Kidney (tissue), 14 donors: ENCODE results near the gene ANKZF1. TPM values are rescaled to one million over a fixed set of nuclear protein-coding genes. Genes with fewer than 3 reads are reported as not detected.
A peak's percentile ranks its signal among the peaks of the same experiment; 100 is the strongest.

Experiments
- DNase-seq, 5 donors: peaks; one replicate each; pipeline ENCODE4 v3.0.0-alpha.2; 2013 to 2020
- FAIRE-seq: peaks from 2 replicates; lab custom pipeline; 2012; peaks lifted over from hg19 to GRCh38; lab: Jason Lieb, UNC
- H3K27ac ChIP-seq, 2 donors: one replicate each; pipeline ENCODE4 v1.7.0; 2013; ENCODE audit warnings: low read depth in 2 of 2, low read length in 2 of 2, inconsistent platforms in 1 of 2
- H3K27me3 ChIP-seq: one replicate; pipeline ENCODE4 v1.7.1; 2013; ENCODE audit warnings: low read length, inconsistent platforms; ENCODE audit not compliant: control insufficient read depth, insufficient read depth
- H3K36me3 ChIP-seq, 3 donors: one replicate each; pipeline versions ENCODE4 v1.7.0 to v1.7.1; 2013; ENCODE audit warnings: low read length in 3 of 3, control low read depth in 1 of 3, inconsistent platforms in 1 of 3; ENCODE audit not compliant: insufficient read depth in 3 of 3, control insufficient read depth in 2 of 3
- H3K4me1 ChIP-seq, 3 donors: one replicate each; pipeline versions ENCODE4 v1.7.0 to v1.7.1; 2013; ENCODE audit warnings: low read length in 3 of 3, inconsistent platforms in 1 of 3, low read depth in 1 of 3; ENCODE audit not compliant: control insufficient read depth in 2 of 3, insufficient read depth in 2 of 3
- H3K4me3 ChIP-seq, 3 donors: one replicate each; pipeline versions ENCODE4 v1.7.0 to v1.8.1; 2013; ENCODE audit warnings: low read length in 3 of 3, control low read depth in 1 of 3, inconsistent platforms in 1 of 3
- H3K9ac ChIP-seq, 3 donors: one replicate each; pipeline versions ENCODE4 v1.7.0 to v1.7.1; 2013; ENCODE audit warnings: low read length in 3 of 3, control low read depth in 1 of 3, inconsistent platforms in 1 of 3
- H3K9me3 ChIP-seq, 3 donors: one replicate each; pipeline versions ENCODE4 v1.7.0 to v1.7.1; 2013; ENCODE audit warnings: low read length in 3 of 3, control low read depth in 1 of 3, inconsistent platforms in 1 of 3; ENCODE audit not compliant: control insufficient read depth in 2 of 3, insufficient read depth in 1 of 3
- CTCF ChIP-seq: IDR thresholded peaks from 3 replicates; pipeline ENCODE4 v1.5.1; 2012; ENCODE audit warnings: mild to moderate bottlenecking, moderate library complexity, borderline replicate concordance; ENCODE audit not compliant: insufficient read depth; ENCODE audit errors: extremely low read depth
- intact Hi-C: fragments of 100-400 bp; cut with DNase I; formaldehyde crosslinking; loops from one replicate; pipeline ENCODE4 v1.11.1; 2022
- polyA plus RNA-seq: library from polyadenylated mRNA; stranded (reverse); fragments of 350-450 nt; fragmentation: Illumina TruSeq; extraction: RNeasy Lipid Tissue Mini Kit (QIAGEN cat#74804); gene quantifications from one replicate; pipeline ENCODE4 v1.2.3, GENCODE V29; 2014; ENCODE audit warnings: low read depth, low replicate concordance; ENCODE audit not compliant: insufficient read depth
- total RNA-seq: library from RNA; stranded (reverse); fragmentation: NEBNext Ultra II Directional; extraction: Animal tissue kit (Norgen Biotek cat#: 25700); gene quantifications from one replicate; pipeline ENCODE4 v1.2.1, GENCODE V29; 2021
- donor health status: control.
- donor health status: control.
- donor health status: control.
- donor health status: control.
- donor health status: control.
- donor health status: DM: yes; HTN: yes; CAD: no.
- donor health status: Normal renal cell carcinoma (clear cell type).

The ANKZF1 gene
- total and polyA plus RNA-seq, 2 donors from 2014 or later = 26.6 to 48.9 TPM

- TF ChIP-seq CTCF = no peak
- Histone ChIP-seq H3K36me3 (peaks cover 0 to 15% (median 9%) of the 10 kb centered on the region in 3 donors), H3K4me3 (no peak overlapping the region), H3K27me3 (no peaks in the 10 kb centered on the region), H3K9me3 (no peaks in the 10 kb centered on the region), H3K9ac (no peak overlapping the region), H3K4me1 (peaks cover 5 to 18% (median 13%) of the 10 kb centered on the region in 3 donors), H3K27ac (no peak overlapping the region)
- intact Hi-C loops = loop anchor here (10.0 kb wide), 1 partner anchor 118 kb away; the partner anchor contains the start of gene NHEJ1
- FAIRE-seq = no peak
- no peak for DNase-seq
These were observed 53.5 kb downstream of the ANKZF1 start for GRCh38 chr2:219282943-219283581.

- intact Hi-C loops = loop anchor here (10.0 kb wide), 1 partner anchor 120 kb away; the partner anchor contains the start of gene NHEJ1
- no peak overlapping the region for H3K27ac ChIP-seq
- DNase-seq = peak in 1 of 5 donors; percentile 37
- no peak for TF ChIP-seq CTCF
- no peaks in the 10 kb centered on the region for H3K27me3 ChIP-seq
- H3K36me3 ChIP-seq = peaks cover 0 to 15% (median 9%) of the 10 kb centered on the region in 3 donors
- no peak for FAIRE-seq
- H3K4me3 ChIP-seq = no peak overlapping the region
- H3K4me1 ChIP-seq = peaks cover 0 to 11% (median 6%) of the 10 kb centered on the region in 3 donors
- H3K9me3 ChIP-seq = no peaks in the 10 kb centered on the region
- H3K9ac ChIP-seq = no peak overlapping the region
These were observed 55.1 kb downstream of the ANKZF1 start for GRCh38 chr2:219284501-219285372.

- intact Hi-C loops = loop anchor here (10.0 kb wide), 1 partner anchor 121 kb away; the partner anchor contains the start of gene NHEJ1
- Histone ChIP-seq H3K27me3 (no peaks in the 10 kb centered on the region), H3K9me3 (no peaks in the 10 kb centered on the region), H3K36me3 (peaks cover 0 to 15% (median 9%) of the 10 kb centered on the region in 3 donors), H3K4me1 (peaks cover 0 to 6% (median 0%) of the 10 kb centered on the region in 3 donors), H3K27ac (no peak overlapping the region), H3K4me3 (no peak overlapping the region), H3K9ac (no peak overlapping the region)
- DNase-seq (peak in 1 of 5 donors; percentile 51), FAIRE-seq (no peak)
- TF ChIP-seq CTCF = no peak
These were observed 55.7 kb downstream of the ANKZF1 start for GRCh38 chr2:219285373-219285735.
